ENCODE results near the gene HSD17B11. TPM values are rescaled to one million over a fixed set of nuclear protein-coding genes. Genes with fewer than 3 reads are reported as not detected.

Gene HSD17B11
- total and polyA plus RNA-seq, 2 experiments from 2014 or later: 76.0 to 171 TPM

DNA sequence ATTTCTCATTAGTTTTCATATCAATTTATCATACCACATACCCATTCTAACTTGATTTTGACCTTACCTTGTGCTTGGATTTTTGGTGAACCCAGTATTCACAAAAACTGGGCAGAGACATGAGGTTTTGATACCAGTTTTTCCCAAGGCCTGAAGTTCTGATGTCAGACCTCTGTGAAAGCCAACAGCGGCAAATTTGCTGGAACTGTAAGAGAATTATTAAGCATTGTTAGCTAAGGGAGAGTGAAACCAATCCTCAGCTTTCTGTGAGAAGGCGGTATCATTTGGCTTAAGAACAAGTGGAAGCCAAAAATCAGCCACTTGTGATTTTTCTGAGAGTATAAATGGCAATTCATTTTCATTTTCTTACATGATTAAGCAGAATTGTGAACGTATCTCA is 77.2 kb downstream of the HSD17B11 start:
- no peaks in the 10 kb centered on the region for H3K27me3 ChIP-seq
- no peak overlapping the region for H3K27ac ChIP-seq
- H3K4me2 ChIP-seq: no peak overlapping the region
- TF ChIP-seq EZH2 (IDR thresholded peaks at IDR 0.05; ENCODE audit: borderline replicate concordance): no peak
- no peak for TF ChIP-seq CTCF (IDR thresholded peaks at IDR 0.05; ENCODE audit: poor library complexity)
- no peak for TF ChIP-seq EZH2phosphoT487 (IDR thresholded peaks at IDR 0.05; ENCODE audit: low read depth, severe bottlenecking, unreplicated experiment)
- 97% methylated on average over 3 of the region's 3 CpGs for WGBS (ENCODE audit: low lambda C conversion rate, missing lambda C conversion rate)
- H3K9me2 ChIP-seq (replicated peaks; ENCODE audit: insufficient read depth): no peaks in the 10 kb centered on the region
- no peaks in the 10 kb centered on the region for H3K79me2 ChIP-seq
- no peaks in the 10 kb centered on the region for H3K9me3 ChIP-seq (ENCODE audit: low read depth)
- no peaks in the 10 kb centered on the region for H3K36me3 ChIP-seq (replicated peaks; ENCODE audit: insufficient read depth, low read depth)
- no peaks in the 10 kb centered on the region for H4K20me1 ChIP-seq (ENCODE audit: insufficient read depth, poor library complexity, severe bottlenecking)
- no peak for DNase-seq (ENCODE audit: low spot score)
- no peaks in the 10 kb centered on the region for H3K4me1 ChIP-seq (ENCODE audit: insufficient read depth)
- no peak overlapping the region for H3K4me3 ChIP-seq
- no peak overlapping the region for H2AFZ ChIP-seq

GRCh38 chr4:87311684-87312083 is 79.3 kb downstream of the HSD17B11 start:
- 96% methylated on average over 3 of the region's 3 CpGs for WGBS (ENCODE audit: low lambda C conversion rate, missing lambda C conversion rate)
- DNase-seq (ENCODE audit: low spot score): no peak
- H3K27me3 ChIP-seq: no peaks in the 10 kb centered on the region
- no peaks in the 10 kb centered on the region for H3K36me3 ChIP-seq (replicated peaks; ENCODE audit: insufficient read depth, low read depth)
- H3K79me2 ChIP-seq: no peaks in the 10 kb centered on the region
- H2AFZ ChIP-seq: no peak overlapping the region
- no peak overlapping the region for H3K27ac ChIP-seq
- no peaks in the 10 kb centered on the region for H4K20me1 ChIP-seq (ENCODE audit: insufficient read depth, poor library complexity, severe bottlenecking)
- H3K4me2 ChIP-seq: no peak overlapping the region
- no peak for TF ChIP-seq EZH2phosphoT487 (IDR thresholded peaks at IDR 0.05; ENCODE audit: low read depth, severe bottlenecking, unreplicated experiment)
- no peak for TF ChIP-seq CTCF (IDR thresholded peaks at IDR 0.05; ENCODE audit: poor library complexity)
- TF ChIP-seq EZH2 (IDR thresholded peaks at IDR 0.05; ENCODE audit: borderline replicate concordance): no peak
- no peaks in the 10 kb centered on the region for H3K9me3 ChIP-seq (ENCODE audit: low read depth)
- no peaks in the 10 kb centered on the region for H3K4me1 ChIP-seq (ENCODE audit: insufficient read depth)
- no peaks in the 10 kb centered on the region for H3K9me2 ChIP-seq (replicated peaks; ENCODE audit: insufficient read depth)
- H3K4me3 ChIP-seq: no peak overlapping the region

GRCh38 chr4:87310691-87311335 is 80.2 kb downstream of the HSD17B11 start:
- H3K4me1 ChIP-seq (ENCODE audit: insufficient read depth): no peaks in the 10 kb centered on the region
- no peaks in the 10 kb centered on the region for H3K9me3 ChIP-seq (ENCODE audit: low read depth)
- H3K27ac ChIP-seq: no peak overlapping the region
- no peaks in the 10 kb centered on the region for H3K27me3 ChIP-seq
- DNase-seq (ENCODE audit: low spot score): no peak
- no peaks in the 10 kb centered on the region for H4K20me1 ChIP-seq (ENCODE audit: insufficient read depth, poor library complexity, severe bottlenecking)
- no peak overlapping the region for H3K4me2 ChIP-seq
- H3K4me3 ChIP-seq: no peak overlapping the region
- H3K36me3 ChIP-seq (replicated peaks; ENCODE audit: insufficient read depth, low read depth): no peaks in the 10 kb centered on the region
- H3K9me2 ChIP-seq (replicated peaks; ENCODE audit: insufficient read depth): no peaks in the 10 kb centered on the region
- no peaks in the 10 kb centered on the region for H3K79me2 ChIP-seq
- TF ChIP-seq EZH2 (IDR thresholded peaks at IDR 0.05; ENCODE audit: borderline replicate concordance) (no peak), EZH2phosphoT487 (IDR thresholded peaks at IDR 0.05; ENCODE audit: low read depth, severe bottlenecking, unreplicated experiment) (no peak)
- no peak overlapping the region for H2AFZ ChIP-seq
- WGBS (ENCODE audit: low lambda C conversion rate, missing lambda C conversion rate): 93% methylated on average over 4 of the region's 4 CpGs

GRCh38 chr4:87309625-87310024 is 81.4 kb downstream of the HSD17B11 start:
- Histone ChIP-seq H3K4me2 (no peak overlapping the region), H2AFZ (no peak overlapping the region), H3K4me1 (ENCODE audit: insufficient read depth) (peaks cover 6% of the 10 kb centered on the region), H3K36me3 (replicated peaks; ENCODE audit: insufficient read depth, low read depth) (no peaks in the 10 kb centered on the region), H3K9me3 (ENCODE audit: low read depth) (no peaks in the 10 kb centered on the region), H3K27ac (no peak overlapping the region), H3K4me3 (no peak overlapping the region), H3K27me3 (no peaks in the 10 kb centered on the region), H3K9me2 (replicated peaks; ENCODE audit: insufficient read depth) (no peaks in the 10 kb centered on the region), H4K20me1 (ENCODE audit: insufficient read depth, poor library complexity, severe bottlenecking) (no peaks in the 10 kb centered on the region), H3K79me2 (no peaks in the 10 kb centered on the region)
- 100% methylated on average over 2 of the region's 2 CpGs for WGBS (ENCODE audit: low lambda C conversion rate, missing lambda C conversion rate)
- no peak for TF ChIP-seq EZH2 (IDR thresholded peaks at IDR 0.05; ENCODE audit: borderline replicate concordance)
- no peak for TF ChIP-seq CTCF (IDR thresholded peaks at IDR 0.05; ENCODE audit: poor library complexity)
- TF ChIP-seq EZH2phosphoT487 (IDR thresholded peaks at IDR 0.05; ENCODE audit: low read depth, severe bottlenecking, unreplicated experiment): no peak
- DNase-seq (ENCODE audit: low spot score): no peak

Measured in hepatocyte (in vitro differentiated cells).